IMR-90 (cell line): ENCODE results near the gene TGM4. TPM values are rescaled to one million over a fixed set of nuclear protein-coding genes. Genes with fewer than 3 reads are reported as not detected.

ENCODE experiments used
- ATAC-seq: fragments of 200-7000 bp; cut with Tn5 transposase; 2 replicates; pipeline ENCODE4 v1.9.1; 2020; ENCODE audit warnings: low read depth, mild to moderate bottlenecking, moderate library complexity
- BruUV-seq: library from RNA; stranded (reverse); fragments of 400-500 nt; replicated peaks from 2 replicates; lab custom pipeline; 2021; lab: Mats Ljungman, UMichigan
- CTCF ChIA-PET: fragments of 300-600 bp; formaldehyde crosslinking; extraction: SDS; loops from one replicate; lab custom pipeline; 2021; ENCODE audit warnings: antibody characterized with exemption; lab: Yijun Ruan, JAX
- POLR2A ChIA-PET: fragments of 300-600 bp; sonication (Branson Sonifier 250); formaldehyde crosslinking; loops from one replicate; lab custom pipeline; 2022; ENCODE audit warnings: antibody characterized with exemption; ENCODE audit not compliant: unreplicated experiment; lab: Charles Lee
- DNase-seq: peaks from one replicate; pipeline ENCODE4 v3.0.0; 2013
- H2AFZ ChIP-seq: replicated peaks from 2 replicates; pipeline ENCODE3; 2013; ENCODE audit warnings: low read length, mild to moderate bottlenecking; ENCODE audit not compliant: poor library complexity
- H2AK5ac ChIP-seq: 2 replicates; pipeline ENCODE4 v1.6.1; 2013; ENCODE audit warnings: low read depth, low read length, inconsistent platforms
- H2AK9ac ChIP-seq: replicated peaks from 2 replicates; pipeline ENCODE3; 2013; ENCODE audit warnings: mild to moderate bottlenecking, low read depth, low read length, moderate library complexity; ENCODE audit not compliant: poor library complexity
- H2BK120ac ChIP-seq: 2 replicates; pipeline ENCODE4 v1.6.1; 2013; ENCODE audit warnings: low read depth, low read length, inconsistent platforms
- H2BK15ac ChIP-seq: 3 replicates; pipeline ENCODE4 v1.6.1; 2013; ENCODE audit warnings: low read depth, low read length, inconsistent platforms
- H2BK20ac ChIP-seq: 2 replicates; pipeline ENCODE4 v1.6.1; 2013; ENCODE audit warnings: low read depth, mild to moderate bottlenecking, inconsistent platforms, low read length, moderate library complexity
- H2BK5ac ChIP-seq: 2 replicates; pipeline ENCODE4 v1.6.1; 2013; ENCODE audit warnings: mild to moderate bottlenecking, low read depth, low read length, inconsistent platforms; ENCODE audit not compliant: poor library complexity, severe bottlenecking
- H3K14ac ChIP-seq: replicated peaks from 2 replicates; pipeline ENCODE4 v1.6.1; 2013; ENCODE audit warnings: low read depth, low read length, inconsistent platforms
- H3K18ac ChIP-seq: 2 replicates; pipeline ENCODE4 v1.6.1; 2013; ENCODE audit warnings: low read depth, low read length, control low read depth
- H3K23ac ChIP-seq: 2 replicates; pipeline ENCODE4 v1.6.1; 2013; ENCODE audit warnings: low read depth, low read length, inconsistent platforms
- H3K27ac ChIP-seq: 2 replicates; pipeline ENCODE4 v1.5.1; 2013; ENCODE audit warnings: mild to moderate bottlenecking, control low read depth, low read length; ENCODE audit not compliant: insufficient read depth
- H3K27me3 ChIP-seq: 2 replicates; pipeline ENCODE4 v1.6.1; 2013; ENCODE audit warnings: low read length; ENCODE audit not compliant: control insufficient read depth, insufficient read depth
- H3K36me3 ChIP-seq: 2 replicates; pipeline ENCODE4 v1.6.1; 2013; ENCODE audit warnings: low read length, mixed read lengths; ENCODE audit not compliant: control insufficient read depth, insufficient read depth
- H3K4ac ChIP-seq: 2 replicates; pipeline ENCODE4 v1.6.1; 2013; ENCODE audit warnings: low read depth, low read length, inconsistent platforms
- H3K4me1 ChIP-seq: 2 replicates; pipeline ENCODE4 v1.6.1; 2013; ENCODE audit warnings: low read length, mixed read lengths; ENCODE audit not compliant: control insufficient read depth, insufficient read depth
- H3K4me2 ChIP-seq: 2 replicates; pipeline ENCODE4 v1.6.1; 2013; ENCODE audit warnings: low read depth, mild to moderate bottlenecking, control low read depth, low read length, moderate library complexity
- H3K4me3 ChIP-seq: 2 replicates; pipeline ENCODE4 v1.5.1; 2013; ENCODE audit warnings: low read depth, mild to moderate bottlenecking, control low read depth, low read length, moderate library complexity; ENCODE audit not compliant: insufficient read depth
- H3K56ac ChIP-seq: 2 replicates; pipeline ENCODE4 v1.6.1; 2013; ENCODE audit warnings: low read length, inconsistent platforms; ENCODE audit not compliant: insufficient read depth; ENCODE audit errors: extremely low read depth
- H3K79me1 ChIP-seq, 2 experiments: 2 replicates each; pipeline ENCODE4 v1.6.1; 2013; ENCODE audit warnings: low read length in 2 of 2, inconsistent platforms in 1 of 2, low read depth in 1 of 2
- H3K9ac ChIP-seq: 2 replicates; pipeline ENCODE4 v1.6.1; 2013; ENCODE audit warnings: low read depth, low read length, control low read depth
- H3K9me1 ChIP-seq: 2 replicates; pipeline ENCODE4 v1.6.1; 2013; ENCODE audit warnings: low read length, inconsistent platforms; ENCODE audit not compliant: insufficient read depth
- H3K9me3 ChIP-seq: 2 replicates; pipeline ENCODE4 v1.6.1; 2013; ENCODE audit warnings: low read length; ENCODE audit not compliant: control insufficient read depth, insufficient read depth
- H4K20me1 ChIP-seq: 2 replicates; pipeline ENCODE4 v1.6.1; 2013; ENCODE audit warnings: low read length, inconsistent platforms; ENCODE audit not compliant: insufficient read depth
- H4K5ac ChIP-seq: 2 replicates; pipeline ENCODE4 v1.6.1; 2013; ENCODE audit warnings: mild to moderate bottlenecking, low read depth, low read length, control low read depth
- H4K8ac ChIP-seq, 2 experiments: 2 replicates each; pipeline ENCODE4 v1.6.1; 2013; ENCODE audit warnings: low read depth in 2 of 2, low read length in 2 of 2, control low read depth in 1 of 2, inconsistent platforms in 1 of 2
- H4K91ac ChIP-seq: 2 replicates; pipeline ENCODE4 v1.6.1; 2013; ENCODE audit warnings: low read depth, low read length, inconsistent platforms; ENCODE audit not compliant: insufficient read depth
- BHLHE40 ChIP-seq: fragments of 150-350 bp; IDR thresholded peaks from 2 replicates; pipeline ENCODE4 v1.6.1; 2016; ENCODE audit warnings: mild to moderate bottlenecking, low read depth, low read length
- CEBPB ChIP-seq: IDR thresholded peaks from 2 replicates; pipeline ENCODE4 v1.6.1; 2012; ENCODE audit warnings: low read depth, low read length, improper control_type of control experiment
- CHD1 ChIP-seq: IDR thresholded peaks from 2 replicates; pipeline ENCODE4 v1.6.1; 2012; ENCODE audit warnings: low read depth, low read length, improper control_type of control experiment
- CTCF ChIP-seq: conservative IDR thresholded peaks from 2 replicates; pipeline ENCODE4 v1.5.1; 2012; ENCODE audit warnings: mild to moderate bottlenecking, low read depth, low read length, improper control_type of control experiment
- FOS ChIP-seq: fragments of 150-350 bp; IDR thresholded peaks from 2 replicates; pipeline ENCODE4 v1.6.1; 2016; ENCODE audit warnings: low read depth, low read length
- MAFK ChIP-seq: IDR thresholded peaks from 2 replicates; pipeline ENCODE4 v1.6.1; 2012; ENCODE audit warnings: low read depth, low read length, improper control_type of control experiment
- MAZ ChIP-seq: IDR thresholded peaks from 2 replicates; pipeline ENCODE4 v1.6.1; 2012; ENCODE audit warnings: low read depth, mild to moderate bottlenecking, low read length, improper control_type of control experiment, moderate library complexity, borderline replicate concordance
- MXI1 ChIP-seq: IDR thresholded peaks from 2 replicates; pipeline ENCODE4 v1.6.1; 2012; ENCODE audit warnings: low read depth, mild to moderate bottlenecking, low read length, moderate library complexity, borderline replicate concordance
- NFE2L2 ChIP-seq: fragments of 150-350 bp; IDR thresholded peaks from 2 replicates; pipeline ENCODE4 v1.6.1; 2016; ENCODE audit warnings: low read depth, mild to moderate bottlenecking, low read length
- POLR2A ChIP-seq: IDR thresholded peaks from 2 replicates; pipeline ENCODE4 v1.6.1; 2012; ENCODE audit warnings: mild to moderate bottlenecking, low read depth, low read length
- RAD21 ChIP-seq: IDR thresholded peaks from 2 replicates; pipeline ENCODE4 v1.6.1; 2012; ENCODE audit warnings: low read length, improper control_type of control experiment
- RCOR1 ChIP-seq: IDR thresholded peaks from 2 replicates; pipeline ENCODE4 v1.6.1; 2012; ENCODE audit warnings: mild to moderate bottlenecking, low read length, improper control_type of control experiment; ENCODE audit not compliant: insufficient replicate concordance
- RFX5 ChIP-seq: IDR thresholded peaks from 2 replicates; pipeline ENCODE4 v1.8.0; 2012; ENCODE audit warnings: low read depth, mild to moderate bottlenecking, low read length, moderate library complexity
- SMC3 ChIP-seq: fragments of 150-350 bp; IDR thresholded peaks from 2 replicates; pipeline ENCODE4 v1.6.1; 2016; ENCODE audit warnings: low read depth, mild to moderate bottlenecking, antibody characterized with exemption, low read length, moderate library complexity
- USF2 ChIP-seq: fragments of 150-350 bp; IDR thresholded peaks from 2 replicates; pipeline ENCODE4 v1.6.1; 2017; ENCODE audit warnings: mild to moderate bottlenecking, antibody characterized with exemption, low read length, low read depth
- WGBS, 2 experiments: methylation state at CpG; one replicate each; pipeline versions ENCODE4 v1.1.5 to v1.1.7; 2013; ENCODE audit warnings: missing lambda C conversion rate in 2 of 2; ENCODE audit not compliant: insufficient read length in 1 of 2; ENCODE audit errors: extremely low coverage in 2 of 2; 5-methylcytosine and 5-hydroxymethylcytosine counted together
- dilution Hi-C: fragments of 300-500 bp; cut with HindIII; formaldehyde crosslinking; loops from one replicate; pipeline ENCODE4 v1.14.3; 2018; ENCODE audit warnings: low sequenced_read_pairs; ENCODE audit not compliant: unreplicated experiment
- in situ Hi-C: fragments of 300-500 bp; cut with MboI; formaldehyde crosslinking; loops from 3 replicates; pipeline ENCODE4 v1.14.3; 2019; ENCODE audit warnings: low sequenced_read_pairs, inconsistent platforms, mixed read lengths
- intact Hi-C: fragments of 100-400 bp; cut with micrococcal nuclease; formaldehyde crosslinking; loops from 2 replicates; pipeline ENCODE4 v1.10.0; 2022
- polyA plus RNA-seq, 3 experiments: library from polyadenylated mRNA; depleted of rRNA; stranded (reverse); fragments of >200 nt; gene quantifications; 2 replicates each; pipeline ENCODE4 v1.2.3, GENCODE V29; 2012; ENCODE audit warnings: low replicate concordance in 1 of 3
- total RNA-seq: library from RNA; depleted of rRNA; stranded (reverse); fragments of >200 nt; gene quantifications from 2 replicates; pipeline ENCODE4 v1.2.3, GENCODE V29; 2012
- TF ChIP-seq, protein P1 (sequence below): fragments of 150-350 bp; IDR thresholded peaks from 2 replicates; pipeline ENCODE4 v1.6.1; 2016; ENCODE audit warnings: low read depth, mild to moderate bottlenecking, low read length, moderate library complexity, borderline replicate concordance

Gene TGM4
- total and polyA plus RNA-seq, 2 of the 4 experiments (the other 2 are of a cell fraction): under 0.01 to 0.10 TPM

- ATAC-seq (no peak), DNase-seq (no peak)
- H3K27ac ChIP-seq: no peak overlapping the region
- WGBS, 2 experiments: no CpG with 5 or more reads among the region's 3 CpGs
- no peak overlapping the region for H4K8ac ChIP-seq
- no peak overlapping the region for H2AFZ ChIP-seq
- H2BK15ac ChIP-seq: no peak overlapping the region
- no peak overlapping the region for H3K4ac ChIP-seq
- H3K4me1 ChIP-seq: no peaks in the 10 kb centered on the region
- H3K14ac ChIP-seq: no peak overlapping the region
- peaks cover 2% of the 10 kb centered on the region; the same call in 1 of the 2 replicates for H3K9me3 ChIP-seq
- no peak overlapping the region for H2AK5ac ChIP-seq
- H2BK120ac ChIP-seq: no peak overlapping the region
- H4K91ac ChIP-seq: no peak overlapping the region
- H3K4me3 ChIP-seq: no peak overlapping the region
- no peak overlapping the region for H3K9ac ChIP-seq
- no peak overlapping the region for H2AK9ac ChIP-seq
- no peak overlapping the region for H2BK5ac ChIP-seq
- no peak overlapping the region for H3K56ac ChIP-seq
- intact Hi-C loops: no loop called here
- in situ Hi-C loops: no loop called here
- H3K23ac ChIP-seq: no peak overlapping the region
- no TSS peak for BruUV-seq
- ChIA-PET POLR2A (no interaction called here), CTCF (no interaction called here)
- H4K20me1 ChIP-seq: no peaks in the 10 kb centered on the region
- no peak for TF ChIP-seq CHD1
- no peak for TF ChIP-seq MAFK
- TF ChIP-seq RAD21: no peak
- TF ChIP-seq CEBPB: no peak
- no peak for TF ChIP-seq RFX5
- no peak for TF ChIP-seq USF2
- no peak for TF ChIP-seq MXI1
- TF ChIP-seq FOS: no peak
- TF ChIP-seq RCOR1: no peak
- TF ChIP-seq CTCF: no peak
- TF ChIP-seq SMC3: no peak
- no peak for TF ChIP-seq NFE2L2
- no peak for TF ChIP-seq BHLHE40
- TF ChIP-seq POLR2A: no peak
- TF ChIP-seq, protein P1, sequence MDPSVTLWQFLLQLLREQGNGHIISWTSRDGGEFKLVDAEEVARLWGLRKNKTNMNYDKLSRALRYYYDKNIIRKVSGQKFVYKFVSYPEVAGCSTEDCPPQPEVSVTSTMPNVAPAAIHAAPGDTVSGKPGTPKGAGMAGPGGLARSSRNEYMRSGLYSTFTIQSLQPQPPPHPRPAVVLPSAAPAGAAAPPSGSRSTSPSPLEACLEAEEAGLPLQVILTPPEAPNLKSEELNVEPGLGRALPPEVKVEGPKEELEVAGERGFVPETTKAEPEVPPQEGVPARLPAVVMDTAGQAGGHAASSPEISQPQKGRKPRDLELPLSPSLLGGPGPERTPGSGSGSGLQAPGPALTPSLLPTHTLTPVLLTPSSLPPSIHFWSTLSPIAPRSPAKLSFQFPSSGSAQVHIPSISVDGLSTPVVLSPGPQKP: no peak
- no peak for TF ChIP-seq MAZ
- no peaks in the 10 kb centered on the region for H3K79me1 ChIP-seq
- peaks cover 8% of the 10 kb centered on the region for H3K36me3 ChIP-seq
- no peak overlapping the region for H3K18ac ChIP-seq
- no peaks in the 10 kb centered on the region for H3K27me3 ChIP-seq
- dilution Hi-C loops: no loop called here
- no peak overlapping the region for H4K5ac ChIP-seq
- no peak overlapping the region for H3K4me2 ChIP-seq
- H3K9me1 ChIP-seq: no peaks in the 10 kb centered on the region
- H2BK20ac ChIP-seq: no peak overlapping the region
Observed at GRCh38 chr3:44835684-44836083, 38.7 kb upstream of the TGM4 start.
